Measurements from ENCODE around the gene TPRG1L. TPM values are rescaled to one million over a fixed set of nuclear protein-coding genes. Genes with fewer than 3 reads are reported as not detected.
A peak's percentile ranks its signal among the peaks of the same experiment; 100 is the strongest.

Gene TPRG1L
- total RNA-seq, 1 experiment from 2014 or later, result 21.9 TPM

DNA sequence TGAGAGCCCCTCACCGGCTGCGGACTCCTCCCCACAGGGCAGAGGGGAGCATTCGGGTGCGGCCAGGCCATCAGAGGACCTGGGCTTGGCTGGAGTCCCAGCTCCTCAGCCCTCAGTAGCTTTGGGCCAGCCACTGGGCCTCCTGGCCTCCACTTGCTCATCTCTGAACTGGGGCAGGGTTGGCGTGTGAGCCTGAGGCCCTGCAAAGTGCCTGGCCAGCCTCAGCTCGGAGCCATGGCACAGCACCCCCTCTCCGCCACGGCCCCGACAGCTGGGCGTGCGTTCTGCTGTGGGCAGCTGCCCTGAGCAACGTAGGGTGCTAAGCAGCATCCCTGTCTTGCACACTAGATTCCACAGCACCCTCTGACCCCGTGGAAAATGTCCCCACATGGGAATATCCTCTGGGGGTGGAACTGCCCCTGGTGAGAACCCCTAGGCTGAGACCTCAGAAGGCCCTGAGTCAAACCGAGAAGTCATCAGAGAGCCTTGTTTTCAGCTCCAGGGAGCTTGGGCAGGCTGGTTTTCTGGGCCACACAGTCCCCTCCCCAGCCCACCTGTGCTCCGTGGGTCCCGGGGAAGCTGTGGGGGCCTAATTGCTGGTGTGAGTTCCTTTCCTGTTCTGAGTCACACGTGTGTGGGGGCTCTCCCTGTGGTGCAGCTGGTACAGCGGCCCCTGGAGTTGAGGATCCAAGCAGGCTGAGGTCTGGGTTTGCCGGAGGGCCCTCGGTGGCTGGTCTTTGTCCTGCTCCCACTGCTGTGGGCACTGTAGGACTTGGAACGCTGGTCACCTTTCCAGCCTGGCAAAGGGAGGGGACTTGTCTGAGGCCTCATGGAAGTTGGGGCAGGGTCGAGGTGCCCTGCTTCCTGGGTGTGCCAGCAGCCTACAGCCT, 52.0 kb downstream of the TPRG1L start:
- TF ChIP-seq, protein P1, sequence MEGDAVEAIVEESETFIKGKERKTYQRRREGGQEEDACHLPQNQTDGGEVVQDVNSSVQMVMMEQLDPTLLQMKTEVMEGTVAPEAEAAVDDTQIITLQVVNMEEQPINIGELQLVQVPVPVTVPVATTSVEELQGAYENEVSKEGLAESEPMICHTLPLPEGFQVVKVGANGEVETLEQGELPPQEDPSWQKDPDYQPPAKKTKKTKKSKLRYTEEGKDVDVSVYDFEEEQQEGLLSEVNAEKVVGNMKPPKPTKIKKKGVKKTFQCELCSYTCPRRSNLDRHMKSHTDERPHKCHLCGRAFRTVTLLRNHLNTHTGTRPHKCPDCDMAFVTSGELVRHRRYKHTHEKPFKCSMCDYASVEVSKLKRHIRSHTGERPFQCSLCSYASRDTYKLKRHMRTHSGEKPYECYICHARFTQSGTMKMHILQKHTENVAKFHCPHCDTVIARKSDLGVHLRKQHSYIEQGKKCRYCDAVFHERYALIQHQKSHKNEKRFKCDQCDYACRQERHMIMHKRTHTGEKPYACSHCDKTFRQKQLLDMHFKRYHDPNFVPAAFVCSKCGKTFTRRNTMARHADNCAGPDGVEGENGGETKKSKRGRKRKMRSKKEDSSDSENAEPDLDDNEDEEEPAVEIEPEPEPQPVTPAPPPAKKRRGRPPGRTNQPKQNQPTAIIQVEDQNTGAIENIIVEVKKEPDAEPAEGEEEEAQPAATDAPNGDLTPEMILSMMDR (IDR thresholded peaks at IDR 0.05; ENCODE audit: unreplicated experiment), result no peak
- Mint-ChIP-seq H3K9me3 (ENCODE audit: unreplicated experiment) (no peaks in the 10 kb centered on the region), H3K27ac (ENCODE audit: low read depth, unreplicated experiment) (no peak overlapping the region), H3K4me1 (ENCODE audit: insufficient read depth, unreplicated experiment) (peaks cover 14% of the 10 kb centered on the region), H3K36me3 (ENCODE audit: insufficient read depth, unreplicated experiment) (no peaks in the 10 kb centered on the region), H3K27me3 (ENCODE audit: insufficient read depth, unreplicated experiment) (peaks cover 11% of the 10 kb centered on the region), H3K4me3 (ENCODE audit: unreplicated experiment) (no peak overlapping the region)
- intact Hi-C loops (cut with micrococcal nuclease), result no loop called here
- DNase-seq (ENCODE audit: unreplicated experiment), result no peak
- CTCF ChIA-PET, result interaction anchor here (0.7 to 1.4 kb wide), 2 partner anchors 19 to 26 kb away, joined by 4 to 5 read pairs; no protein-coding TSS in a partner anchor
- POLR2A ChIA-PET, result interaction anchor here (0.6 to 1.0 kb wide), 2 partner anchors 18 to 1627 kb away, joined by 3 to 6 read pairs; partner anchors contain the start of gene PRKCZ
- BruUV-seq (replicated peaks), result no TSS peak

DNA sequence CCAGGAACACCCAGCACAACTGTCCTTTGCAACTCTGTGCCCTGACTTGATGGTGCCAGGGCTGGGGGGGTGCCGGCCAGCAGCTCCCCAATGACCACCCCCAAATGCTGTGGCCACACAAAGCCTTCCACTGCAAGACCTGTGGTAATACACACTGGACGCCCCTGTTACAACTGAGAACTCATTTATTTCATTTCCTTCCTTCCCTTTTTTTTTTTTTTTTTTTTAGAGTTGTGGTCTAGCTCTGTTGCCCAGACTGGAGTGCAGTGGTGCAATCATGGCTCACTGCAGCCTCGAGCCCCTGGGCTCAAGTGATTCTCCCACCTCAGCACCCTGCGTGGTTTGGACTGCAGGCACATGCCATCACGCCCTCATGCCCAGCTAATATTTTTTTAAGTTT, 52.7 kb downstream of the TPRG1L start:
- DNase-seq (ENCODE audit: unreplicated experiment), result no peak
- TF ChIP-seq, protein P1 (IDR thresholded peaks at IDR 0.05; ENCODE audit: unreplicated experiment), result no peak
- no TSS peak for BruUV-seq (replicated peaks)
- ChIA-PET CTCF (interaction anchor here (1.4 kb wide), 1 partner anchor 18 kb away, joined by 5 read pairs; no protein-coding TSS in a partner anchor), POLR2A (no interaction called here)
- Mint-ChIP-seq H3K27me3 (ENCODE audit: insufficient read depth, unreplicated experiment) (peaks cover 11% of the 10 kb centered on the region), H3K4me1 (ENCODE audit: insufficient read depth, unreplicated experiment) (peaks cover 10% of the 10 kb centered on the region), H3K27ac (ENCODE audit: low read depth, unreplicated experiment) (no peak overlapping the region), H3K9me3 (ENCODE audit: unreplicated experiment) (no peaks in the 10 kb centered on the region), H3K36me3 (ENCODE audit: insufficient read depth, unreplicated experiment) (no peaks in the 10 kb centered on the region), H3K4me3 (ENCODE audit: unreplicated experiment) (no peak overlapping the region)
- intact Hi-C loops (cut with micrococcal nuclease), result no loop called here

DNA sequence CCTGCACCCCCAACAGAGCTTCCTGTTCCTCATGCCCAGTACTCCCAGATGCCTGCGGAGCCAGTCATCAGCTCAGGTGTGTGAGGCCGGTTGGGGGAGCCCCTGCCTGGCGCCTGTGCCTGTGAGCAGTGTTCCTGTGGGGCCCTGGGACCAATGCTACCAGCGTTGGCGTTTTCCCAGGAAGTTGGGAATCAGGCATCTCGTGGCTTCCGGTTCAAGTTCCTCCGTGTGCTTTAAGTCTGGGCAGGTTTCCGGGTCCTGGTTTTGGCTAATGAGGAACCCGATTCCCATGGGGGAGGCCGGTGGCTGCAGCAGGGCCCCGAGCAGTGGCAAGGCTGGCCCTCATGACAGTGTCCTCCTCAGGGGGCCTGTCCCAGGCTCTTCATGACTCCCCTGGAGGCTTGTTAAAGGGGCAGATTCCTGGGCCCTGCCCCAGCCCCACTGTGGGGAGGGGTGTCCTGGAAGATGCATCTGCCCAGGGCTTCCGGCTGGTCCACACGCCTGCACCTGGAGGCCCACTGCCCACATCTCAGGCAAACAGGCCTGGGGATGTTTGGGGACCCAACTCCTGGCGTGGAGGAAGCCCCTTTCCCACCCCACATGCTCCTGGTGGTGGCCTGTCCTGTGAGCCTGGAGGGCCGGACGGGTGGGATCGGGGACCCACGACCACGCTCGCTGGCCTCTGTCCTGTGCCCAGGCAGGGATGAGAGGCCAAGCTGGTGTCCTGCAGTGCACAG, 53.7 kb downstream of the TPRG1L start:
- intact Hi-C loops (cut with micrococcal nuclease), result no loop called here
- no peaks in the 10 kb centered on the region for H3K36me3 Mint-ChIP-seq (ENCODE audit: insufficient read depth, unreplicated experiment)
- TF ChIP-seq, protein P1 (IDR thresholded peaks at IDR 0.05; ENCODE audit: unreplicated experiment), result no peak
- no TSS peak for BruUV-seq (replicated peaks)
- peak; percentile 24 for DNase-seq (ENCODE audit: unreplicated experiment)
- H3K27me3 Mint-ChIP-seq (ENCODE audit: insufficient read depth, unreplicated experiment), result peaks cover 11% of the 10 kb centered on the region
- no peak overlapping the region for H3K4me3 Mint-ChIP-seq (ENCODE audit: unreplicated experiment)
- H3K27ac Mint-ChIP-seq (ENCODE audit: low read depth, unreplicated experiment), result no peak overlapping the region
- H3K4me1 Mint-ChIP-seq (ENCODE audit: insufficient read depth, unreplicated experiment), result peaks cover 10% of the 10 kb centered on the region
- ChIA-PET CTCF (interaction anchor here (0.6 to 1.4 kb wide), 3 partner anchors 17 to 1988 kb away, joined by 3 to 5 read pairs (median 3); no protein-coding TSS in a partner anchor), POLR2A (no interaction called here)
- no peaks in the 10 kb centered on the region for H3K9me3 Mint-ChIP-seq (ENCODE audit: unreplicated experiment)

DNA sequence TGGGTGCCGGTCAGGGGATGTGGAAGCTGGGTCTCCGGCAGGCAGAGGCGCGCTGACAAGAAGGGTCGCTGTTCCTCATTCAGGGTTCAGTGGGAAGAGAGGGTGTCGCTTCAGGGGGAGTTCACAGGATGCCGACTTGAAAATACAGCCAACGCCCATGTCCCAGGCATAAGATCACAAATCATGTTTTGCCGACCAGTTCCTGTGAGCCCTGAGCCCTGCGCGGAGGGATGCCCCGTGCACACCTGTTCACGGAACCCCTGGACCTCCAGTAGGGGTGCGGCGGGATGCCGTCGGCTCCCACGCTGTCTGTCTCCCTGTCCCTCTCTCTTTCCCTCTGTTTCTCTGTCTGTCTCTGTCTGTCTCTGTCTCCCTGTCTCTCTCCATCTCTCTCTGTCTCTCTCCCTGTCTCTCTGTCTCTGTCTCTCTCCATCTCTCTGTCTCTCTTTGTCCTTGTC, 54.3 kb downstream of the TPRG1L start:
- H3K9me3 Mint-ChIP-seq (ENCODE audit: unreplicated experiment), result no peaks in the 10 kb centered on the region
- H3K36me3 Mint-ChIP-seq (ENCODE audit: insufficient read depth, unreplicated experiment), result no peaks in the 10 kb centered on the region
- H3K4me3 Mint-ChIP-seq (ENCODE audit: unreplicated experiment), result no peak overlapping the region
- peaks cover 10% of the 10 kb centered on the region for H3K4me1 Mint-ChIP-seq (ENCODE audit: insufficient read depth, unreplicated experiment)
- TF ChIP-seq, protein P1 (IDR thresholded peaks at IDR 0.05; ENCODE audit: unreplicated experiment), result no peak
- DNase-seq (ENCODE audit: unreplicated experiment), result no peak
- ChIA-PET CTCF (interaction anchor here (0.6 to 0.7 kb wide), 2 partner anchors 38 to 1987 kb away, joined by 3 read pairs; no protein-coding TSS in a partner anchor), POLR2A (no interaction called here)
- peaks cover 11% of the 10 kb centered on the region for H3K27me3 Mint-ChIP-seq (ENCODE audit: insufficient read depth, unreplicated experiment)
- no TSS peak for BruUV-seq (replicated peaks)
- peak overlapping the region; percentile 4 for H3K27ac Mint-ChIP-seq (ENCODE audit: low read depth, unreplicated experiment)
- intact Hi-C loops (cut with micrococcal nuclease), result no loop called here

All from MCF 10A (cell line).